GM18519 (cell line): Measurements from ENCODE around the gene MYOM3.

Source experiments
- ATAC-seq: cut with Tn5 transposase; IDR thresholded peaks from one replicate; pipeline ENCODE4 v1.9.1; 2021; ENCODE audit warnings: mild to moderate bottlenecking, moderate library complexity; ENCODE audit not compliant: unreplicated experiment, low FRiP score

The MYOM3 gene

GRCh38 chr1:24098943-24099638 lies 12.8 kb downstream of the MYOM3 start:
- ATAC-seq: no peak

- ATAC-seq: no peak
Observed at GRCh38 chr1:24098102-24098501, 13.8 kb downstream of the MYOM3 start.

- ATAC-seq: no peak
Observed at GRCh38 chr1:24097663-24098062, 14.3 kb downstream of the MYOM3 start.

GRCh38 chr1:24096739-24097103 lies 15.2 kb downstream of the MYOM3 start:
- no peak for ATAC-seq

GRCh38 chr1:24096009-24096738 lies 15.8 kb downstream of the MYOM3 start:
- no peak for ATAC-seq

GRCh38 chr1:24095140-24095859 lies 16.6 kb downstream of the MYOM3 start:
- no peak for ATAC-seq

- ATAC-seq: no peak
Observed at GRCh38 chr1:24094554-24094953, 17.4 kb downstream of the MYOM3 start.

- ATAC-seq: no peak
Observed at GRCh38 chr1:24093732-24094131, 18.2 kb downstream of the MYOM3 start.

- ATAC-seq: no peak
Observed at GRCh38 chr1:24092979-24093378, 19.0 kb downstream of the MYOM3 start.

- no peak for ATAC-seq
Observed at GRCh38 chr1:24091971-24092482, 19.9 kb downstream of the MYOM3 start.

GRCh38 chr1:24090736-24091135 lies 21.2 kb downstream of the MYOM3 start:
- ATAC-seq: no peak

GRCh38 chr1:24089743-24090555 lies 22.0 kb downstream of the MYOM3 start:
- ATAC-seq: no peak

GRCh38 chr1:24089027-24089742 lies 22.8 kb downstream of the MYOM3 start:
- ATAC-seq: no peak

GRCh38 chr1:24086466-24086865 lies 25.5 kb downstream of the MYOM3 start:
- ATAC-seq: no peak

GRCh38 chr1:24085546-24085945 lies 26.4 kb downstream of the MYOM3 start:
- no peak for ATAC-seq

- no peak for ATAC-seq
Observed at GRCh38 chr1:24085007-24085406, 26.9 kb downstream of the MYOM3 start.

GRCh38 chr1:24084050-24084449 lies 27.9 kb downstream of the MYOM3 start:
- no peak for ATAC-seq

GRCh38 chr1:24082372-24082771 lies 29.6 kb downstream of the MYOM3 start:
- no peak for ATAC-seq

GRCh38 chr1:24081190-24081589 lies 30.7 kb downstream of the MYOM3 start:
- ATAC-seq: no peak

- ATAC-seq: no peak
Observed at GRCh38 chr1:24080131-24080530, 31.8 kb downstream of the MYOM3 start.
